ENCODE data around the gene GEMIN8. TPM values are rescaled to one million over a fixed set of nuclear protein-coding genes. Genes with fewer than 3 reads are reported as not detected.

Gene GEMIN8
- total RNA-seq, 2 donors from 2014 or later: 18.4 to 34.9 TPM

DNA sequence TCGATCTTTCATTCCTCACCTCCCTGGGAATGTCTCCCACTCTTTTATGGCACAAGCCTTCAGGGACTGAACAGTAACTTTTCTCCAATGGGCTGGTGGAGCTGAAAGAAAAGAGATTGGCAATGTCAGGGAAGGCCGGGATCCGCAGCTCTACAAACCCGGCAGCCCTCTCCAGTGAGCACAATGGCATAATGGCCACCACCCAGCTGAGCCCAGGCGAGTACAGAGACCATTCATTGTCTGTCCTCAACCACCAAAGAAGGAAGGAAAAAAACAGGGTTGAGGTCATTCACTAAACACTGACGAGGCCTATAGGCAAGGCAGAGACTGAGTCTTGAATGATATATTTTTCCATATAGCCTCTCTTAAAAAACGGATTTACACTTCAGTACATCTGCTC, 3.6 kb downstream of the GEMIN8 start:
- no peak for TF ChIP-seq POLR2A (IDR thresholded peaks at IDR 0.05)
- TF ChIP-seq, protein P1, sequence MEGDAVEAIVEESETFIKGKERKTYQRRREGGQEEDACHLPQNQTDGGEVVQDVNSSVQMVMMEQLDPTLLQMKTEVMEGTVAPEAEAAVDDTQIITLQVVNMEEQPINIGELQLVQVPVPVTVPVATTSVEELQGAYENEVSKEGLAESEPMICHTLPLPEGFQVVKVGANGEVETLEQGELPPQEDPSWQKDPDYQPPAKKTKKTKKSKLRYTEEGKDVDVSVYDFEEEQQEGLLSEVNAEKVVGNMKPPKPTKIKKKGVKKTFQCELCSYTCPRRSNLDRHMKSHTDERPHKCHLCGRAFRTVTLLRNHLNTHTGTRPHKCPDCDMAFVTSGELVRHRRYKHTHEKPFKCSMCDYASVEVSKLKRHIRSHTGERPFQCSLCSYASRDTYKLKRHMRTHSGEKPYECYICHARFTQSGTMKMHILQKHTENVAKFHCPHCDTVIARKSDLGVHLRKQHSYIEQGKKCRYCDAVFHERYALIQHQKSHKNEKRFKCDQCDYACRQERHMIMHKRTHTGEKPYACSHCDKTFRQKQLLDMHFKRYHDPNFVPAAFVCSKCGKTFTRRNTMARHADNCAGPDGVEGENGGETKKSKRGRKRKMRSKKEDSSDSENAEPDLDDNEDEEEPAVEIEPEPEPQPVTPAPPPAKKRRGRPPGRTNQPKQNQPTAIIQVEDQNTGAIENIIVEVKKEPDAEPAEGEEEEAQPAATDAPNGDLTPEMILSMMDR (IDR thresholded peaks at IDR 0.05): no peak
- 49 to 55% methylated on average over 5 to 6 of the region's 7 CpGs for WGBS, 2 donors
- peaks cover 21% of the 10 kb centered on the region for H3K4me1 ChIP-seq
- ATAC-seq (no peak), DNase-seq (no peak)
- no peak overlapping the region for H3K27ac ChIP-seq
- no peak overlapping the region for H3K4me3 ChIP-seq
- intact Hi-C loops (cut with DNase I): no loop called here
- H3K36me3 ChIP-seq (replicated peaks in 1 of 2; ENCODE audit: insufficient read depth in 1 of 2, low read depth in 2 of 2): no peaks in the 10 kb centered on the region
- H3K9me3 ChIP-seq: no peaks in the 10 kb centered on the region
- H3K27me3 ChIP-seq: no peaks in the 10 kb centered on the region

DNA sequence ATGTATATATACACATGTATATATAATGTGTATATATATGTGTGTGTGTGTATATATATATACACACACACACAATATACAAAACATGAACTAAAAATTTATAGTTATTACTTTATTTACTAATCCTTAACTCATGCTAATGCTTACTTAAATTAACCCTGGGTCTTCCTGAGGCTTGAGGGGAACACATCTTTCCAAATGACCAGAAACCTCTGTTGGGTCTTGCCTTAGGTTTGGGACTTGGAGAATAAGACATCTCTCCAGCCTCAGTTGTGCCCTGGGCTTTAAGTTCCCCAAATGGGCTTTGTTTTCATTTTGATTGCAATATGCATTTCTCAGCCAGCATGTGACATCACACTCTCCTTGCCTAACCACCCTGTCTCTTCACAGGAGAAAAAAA, 7.7 kb downstream of the GEMIN8 start:
- H3K4me3 ChIP-seq: no peak overlapping the region
- intact Hi-C loops (cut with DNase I): no loop called here

DNA sequence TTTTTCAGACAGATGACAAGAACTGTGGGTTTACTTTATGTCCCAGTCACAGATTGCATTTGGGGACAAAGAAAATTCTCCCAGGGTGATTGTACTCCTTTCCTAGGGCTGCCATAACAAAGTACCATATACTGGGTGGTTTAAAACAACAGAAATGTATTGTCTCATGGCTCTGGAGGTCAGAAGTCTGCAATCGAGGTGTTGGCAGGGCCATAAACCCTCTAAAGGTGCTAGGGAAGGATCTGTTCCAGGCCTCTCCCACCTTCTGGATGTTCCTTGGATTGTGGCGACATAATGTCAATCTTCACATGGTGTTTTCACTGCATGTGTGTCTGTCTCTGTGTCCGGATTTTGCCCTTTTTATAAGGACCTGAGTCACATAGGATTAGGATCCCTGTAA, 12.3 kb downstream of the GEMIN8 start:
- DNase-seq (no peak), ATAC-seq (no peak)
- no peak overlapping the region for H3K4me3 ChIP-seq
- TF ChIP-seq, protein P1 (IDR thresholded peaks at IDR 0.05): no peak
- no peak for TF ChIP-seq POLR2A (IDR thresholded peaks at IDR 0.05)
- H3K27ac ChIP-seq: no peak overlapping the region
- H3K36me3 ChIP-seq (replicated peaks in 1 of 2; ENCODE audit: insufficient read depth in 1 of 2, low read depth in 2 of 2): no peaks in the 10 kb centered on the region
- H3K9me3 ChIP-seq: no peaks in the 10 kb centered on the region
- intact Hi-C loops (cut with DNase I): no loop called here
- H3K4me1 ChIP-seq: no peaks in the 10 kb centered on the region
- WGBS, 2 donors: 77 to 81% methylated on average over 3 of the region's 3 CpGs
- no peaks in the 10 kb centered on the region for H3K27me3 ChIP-seq

More for the DNA sequence above, 7.7 kb downstream of the GEMIN8 start:
- DNase-seq: no peak
- no peak for ATAC-seq
- H3K27me3 ChIP-seq: no peaks in the 10 kb centered on the region
- H3K4me1 ChIP-seq: peaks cover 3% of the 10 kb centered on the region
- H3K36me3 ChIP-seq (replicated peaks in 1 of 2; ENCODE audit: insufficient read depth in 1 of 2, low read depth in 2 of 2): no peaks in the 10 kb centered on the region
- H3K9me3 ChIP-seq: no peaks in the 10 kb centered on the region
- no peak overlapping the region for H3K27ac ChIP-seq
- TF ChIP-seq, protein P1 (IDR thresholded peaks at IDR 0.05): no peak
- TF ChIP-seq POLR2A (IDR thresholded peaks at IDR 0.05): no peak

DNA sequence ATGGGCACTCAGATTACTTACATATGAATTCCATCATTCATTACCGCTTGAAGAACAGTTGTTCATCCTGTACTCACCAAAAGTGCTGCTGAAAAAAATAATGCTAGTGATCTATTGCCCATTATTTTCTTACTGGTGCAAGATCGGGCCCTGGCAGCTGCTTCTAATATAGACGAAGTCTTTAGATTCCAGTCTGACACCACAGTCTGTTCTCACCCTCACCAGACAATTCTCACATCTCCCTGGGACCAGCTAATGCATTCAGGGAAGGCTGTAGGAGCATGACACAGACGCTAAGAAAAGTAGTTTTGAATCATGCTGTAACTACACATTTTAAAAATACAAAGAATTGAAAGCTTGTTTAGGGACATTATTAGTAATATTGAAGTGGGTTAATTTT, 13.8 kb downstream of the GEMIN8 start:
- H3K9me3 ChIP-seq: no peaks in the 10 kb centered on the region
- no peak overlapping the region for H3K27ac ChIP-seq
- TF ChIP-seq POLR2A (IDR thresholded peaks at IDR 0.05): no peak
- TF ChIP-seq, protein P1 (IDR thresholded peaks at IDR 0.05): no peak
- no peak overlapping the region for H3K4me3 ChIP-seq
- H3K4me1 ChIP-seq: no peaks in the 10 kb centered on the region
- 85% methylated on average over 4 of the region's 4 CpGs for WGBS, 2 donors
- no peak for ATAC-seq
- DNase-seq: no peak
- H3K36me3 ChIP-seq (replicated peaks in 1 of 2; ENCODE audit: insufficient read depth in 1 of 2, low read depth in 2 of 2): no peaks in the 10 kb centered on the region
- H3K27me3 ChIP-seq: no peaks in the 10 kb centered on the region
- intact Hi-C loops (cut with DNase I): no loop called here

DNA sequence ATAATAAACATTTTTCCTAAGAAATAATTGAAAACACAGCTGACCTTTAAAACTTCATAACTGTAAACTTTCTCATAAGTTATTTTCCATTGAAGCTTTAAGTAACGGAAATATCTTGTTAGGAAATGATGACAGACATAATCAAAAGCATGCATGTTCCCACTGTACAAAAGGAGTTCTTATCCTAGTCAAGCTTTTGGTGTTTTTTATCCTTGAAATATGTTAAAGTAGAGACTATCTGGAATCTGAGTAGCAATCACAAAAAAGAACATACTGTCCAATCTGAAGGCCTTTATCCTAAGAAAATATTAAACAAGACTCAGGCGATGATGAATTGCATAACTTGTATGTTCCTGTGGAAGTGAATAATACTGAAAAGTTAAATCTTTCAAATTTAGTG, 14.4 kb downstream of the GEMIN8 start:
- WGBS, 2 donors: 60 to 73% methylated on average over 2 of the region's 2 CpGs
- H3K36me3 ChIP-seq (replicated peaks in 1 of 2; ENCODE audit: insufficient read depth in 1 of 2, low read depth in 2 of 2): no peaks in the 10 kb centered on the region
- TF ChIP-seq POLR2A (IDR thresholded peaks at IDR 0.05): no peak
- TF ChIP-seq, protein P1 (IDR thresholded peaks at IDR 0.05): no peak

More for the DNA sequence above, 14.4 kb downstream of the GEMIN8 start:
- no peak for ATAC-seq
- Histone ChIP-seq H3K4me1 (no peaks in the 10 kb centered on the region), H3K27me3 (no peaks in the 10 kb centered on the region), H3K9me3 (no peaks in the 10 kb centered on the region), H3K4me3 (no peak overlapping the region), H3K27ac (no peak overlapping the region)
- no peak for DNase-seq
- intact Hi-C loops (cut with DNase I): no loop called here

Measured in body of pancreas (tissue), 4 donors.